NCI-H526 treated with DMSO at 0.1 percent for 48 hours (cell line): Measurements from ENCODE around the gene SH3D21.

ENCODE experiments used
- DNase-seq: peaks from one replicate; lab custom pipeline; 2025; lab: John Stamatoyannopoulos, UW

Gene SH3D21

DNA sequence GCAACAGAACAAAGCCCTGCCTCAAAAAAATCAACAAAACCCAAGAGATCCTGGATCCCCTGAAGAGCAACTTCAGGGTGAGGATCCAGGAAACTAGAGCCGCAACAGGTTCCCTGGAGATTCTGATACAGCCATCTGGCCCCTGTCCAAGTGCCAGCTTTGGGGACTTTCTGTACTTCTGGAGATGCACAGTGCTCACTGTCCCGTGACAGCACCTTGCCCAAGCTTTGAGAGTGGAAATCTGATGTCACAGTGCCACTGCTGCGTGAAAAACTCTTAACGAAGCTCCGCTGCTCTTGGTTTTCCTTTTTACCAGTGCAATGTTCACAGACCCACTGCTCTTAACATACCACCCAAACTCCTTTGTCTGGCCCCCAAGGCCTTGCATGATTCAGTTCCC is 53.2 kb downstream of the SH3D21 start:
- no peak for DNase-seq

GRCh38 chr1:36359911-36360550 is 53.9 kb downstream of the SH3D21 start:
- DNase-seq, result no peak

GRCh38 chr1:36365381-36365780 is 59.2 kb downstream of the SH3D21 start:
- DNase-seq, result no peak

DNA sequence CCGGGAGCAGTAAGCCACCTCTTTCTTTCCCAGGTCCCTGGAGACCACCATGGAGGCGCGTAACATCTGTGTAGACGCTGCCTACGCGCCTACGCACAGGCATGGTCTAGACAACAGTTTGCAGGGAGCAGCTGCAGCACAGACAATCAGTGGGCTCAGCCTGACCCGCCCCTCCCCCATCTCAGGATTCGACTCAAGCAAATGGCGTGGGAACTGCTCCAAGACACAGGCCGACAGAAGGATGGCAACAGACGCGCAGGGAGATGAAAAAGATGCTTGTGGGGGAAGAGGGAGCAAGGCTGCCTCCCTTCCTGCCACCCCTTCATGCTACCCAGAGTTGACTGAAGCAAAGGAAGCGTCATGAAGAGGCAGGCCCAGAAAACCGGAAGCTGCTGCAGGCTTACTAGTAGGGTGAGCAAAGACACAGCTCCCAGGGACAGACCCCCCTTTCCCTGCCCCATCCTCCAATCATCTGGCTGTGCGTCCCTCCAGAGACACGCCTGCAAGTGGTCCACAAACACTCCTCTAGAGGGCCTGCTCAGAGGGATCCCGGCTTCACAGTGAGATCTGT is 60.0 kb downstream of the SH3D21 start:
- no peak for DNase-seq

DNA sequence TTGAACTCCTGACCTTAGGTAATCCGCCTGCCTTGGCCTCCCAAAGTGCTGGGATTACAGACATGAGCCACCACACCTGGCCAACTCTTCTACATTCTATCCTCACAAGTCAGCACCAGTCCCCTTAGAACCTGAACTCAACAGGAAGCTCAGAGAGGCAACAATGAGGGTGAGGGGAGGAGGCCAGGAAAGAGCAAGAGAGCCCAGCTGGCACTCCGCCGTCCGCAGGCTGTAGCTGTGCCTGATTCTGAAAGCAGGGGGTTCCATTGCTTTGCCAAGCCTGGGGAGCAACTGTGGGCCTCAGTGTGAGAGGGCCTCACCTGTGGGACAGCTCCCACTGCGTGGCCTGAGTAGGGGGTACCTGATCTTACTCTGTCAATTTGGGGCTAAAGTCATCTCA is 60.9 kb downstream of the SH3D21 start:
- no peak for DNase-seq

DNA sequence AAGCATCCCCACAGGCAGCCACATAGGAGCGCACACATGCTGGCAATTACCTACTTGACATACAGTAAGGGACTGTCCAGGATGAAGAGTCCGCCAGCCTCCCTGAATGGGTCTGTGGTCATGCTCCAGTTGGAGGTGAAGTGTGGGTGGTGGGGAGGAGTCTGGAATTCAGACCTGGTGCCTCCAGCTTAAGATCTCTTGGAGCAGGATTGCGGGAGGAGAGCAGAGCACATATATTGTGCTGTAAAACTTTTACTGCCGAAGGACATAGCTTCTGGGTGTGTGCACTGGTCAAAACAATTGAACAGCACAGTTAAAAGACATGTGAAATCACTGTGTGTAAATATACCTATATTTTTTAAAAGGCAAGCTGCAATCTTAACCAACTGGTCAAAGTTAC is 61.6 kb downstream of the SH3D21 start:
- DNase-seq, result no peak

- DNase-seq, result peak; percentile 75
These were observed 63.1 kb downstream of the SH3D21 start for GRCh38 chr1:36369061-36369861.
